Smooth muscle cell (in vitro differentiated cells): ENCODE measurements around the gene C3AR1. TPM values are rescaled to one million over a fixed set of nuclear protein-coding genes. Genes with fewer than 3 reads are reported as not detected.
"Not testable (repeated sequence)": the region's sequence is repeated elsewhere in the genome, so short reads cannot be mapped to it uniquely, and the experiment has no call there.

Experiments used
- DNase-seq: peaks from one replicate; lab custom pipeline; 2025; ENCODE audit not compliant: unreplicated experiment; lab: John Stamatoyannopoulos, UW
- H2AFZ ChIP-seq: fragments of 200-600 bp; sonication (generic); 2 replicates; pipeline ENCODE4 v1.6.0; 2016; ENCODE audit warnings: antibody characterized with exemption, low read depth, mild to moderate bottlenecking
- H3F3A ChIP-seq: fragments of 200-600 bp; sonication (generic); 2 replicates; pipeline ENCODE4 v1.6.0; 2017; ENCODE audit warnings: antibody characterized with exemption, low read depth
- H3K27ac ChIP-seq: fragments of 200-600 bp; sonication (generic); 2 replicates; pipeline ENCODE4 v1.5.1; 2016; ENCODE audit warnings: low read depth, mild to moderate bottlenecking
- H3K27me3 ChIP-seq: fragments of 200-600 bp; sonication (generic); 2 replicates; pipeline ENCODE4 v1.6.1; 2016; ENCODE audit warnings: low read depth, mild to moderate bottlenecking
- H3K36me3 ChIP-seq: fragments of 200-600 bp; sonication (generic); 2 replicates; pipeline ENCODE4 v1.5.1; 2016; ENCODE audit warnings: low read depth
- H3K4me1 ChIP-seq: fragments of 200-600 bp; sonication (generic); 2 replicates; pipeline ENCODE4 v1.5.1; 2016; ENCODE audit warnings: low read depth
- H3K4me2 ChIP-seq: fragments of 200-600 bp; sonication (generic); 2 replicates; pipeline ENCODE4 v1.6.0; 2016; ENCODE audit warnings: mild to moderate bottlenecking
- H3K4me3 ChIP-seq: fragments of 200-600 bp; sonication (generic); 2 replicates; pipeline ENCODE4 v1.5.1; 2016; ENCODE audit warnings: mild to moderate bottlenecking
- H3K79me2 ChIP-seq: fragments of 200-600 bp; sonication (generic); 2 replicates; pipeline ENCODE4 v1.6.0; 2016; ENCODE audit warnings: low read depth, mild to moderate bottlenecking
- H3K9ac ChIP-seq: fragments of 200-600 bp; sonication (generic); 2 replicates; pipeline ENCODE4 v1.6.0; 2016; ENCODE audit warnings: low read depth
- H3K9me3 ChIP-seq: fragments of 200-600 bp; sonication (generic); replicated peaks from 2 replicates; pipeline ENCODE4 v1.5.1; 2016; ENCODE audit warnings: low read depth
- H4K20me1 ChIP-seq: fragments of 200-600 bp; sonication (generic); 2 replicates; pipeline ENCODE4 v1.6.0; 2016; ENCODE audit warnings: low read depth
- WGBS: methylation state at CpG from one replicate; pipeline ENCODE4 v1.1.7; 2016; ENCODE audit warnings: low lambda C conversion rate; 5-methylcytosine and 5-hydroxymethylcytosine counted together
- polyA plus RNA-seq: library from polyadenylated mRNA; unstranded; fragments of >200 nt; fragmentation: Nextera tagmentation; extraction: Ambion mirVana; gene quantifications from 2 replicates; pipeline ENCODE4 v1.2.1, GENCODE V29; 2016
- total RNA-seq: library from RNA; depleted of rRNA; stranded (reverse); fragments of >200 nt; gene quantifications from 2 replicates; pipeline ENCODE4 v1.2.3, GENCODE V29; 2014
- TF ChIP-seq, protein P1 (sequence below): fragments of 200-600 bp; sonication (generic); IDR thresholded peaks from 2 replicates; pipeline ENCODE4 v1.5.1; 2017; ENCODE audit warnings: borderline replicate concordance, mild to moderate bottlenecking, antibody characterized with exemption; ENCODE audit not compliant: insufficient read depth, poor library complexity, severe bottlenecking

C3AR1 gene
- total and polyA plus RNA-seq, 2 experiments from 2014 or later = 3.0 to 3.2 TPM

DNA sequence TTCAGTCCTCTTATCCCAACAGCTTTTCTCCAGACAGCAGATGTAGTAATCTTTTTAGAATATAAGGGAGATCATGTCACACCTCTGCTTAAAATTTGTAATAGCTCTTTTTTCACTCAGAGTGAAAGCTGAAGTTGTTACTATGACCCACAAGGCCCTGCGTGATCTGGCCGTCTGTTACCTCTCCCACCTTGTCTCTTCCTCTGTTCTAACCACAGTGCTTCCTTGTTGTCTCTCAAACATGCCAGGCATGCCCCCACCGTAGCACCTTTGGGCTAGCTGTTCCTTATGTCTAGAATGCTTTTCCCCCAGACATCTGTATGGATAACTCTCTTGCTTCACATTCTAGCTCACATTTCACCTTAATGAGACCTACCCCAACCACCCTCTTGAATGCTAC is 22.4 kb upstream of the C3AR1 start:
- H3K4me2 ChIP-seq = no peak overlapping the region
- no peak overlapping the region for H3K4me3 ChIP-seq
- no peak for DNase-seq
- no peaks in the 10 kb centered on the region for H3K9me3 ChIP-seq
- H3K27ac ChIP-seq = no peak overlapping the region
- H3K79me2 ChIP-seq = peaks cover 43% of the 10 kb centered on the region
- WGBS = 92% methylated on average over 3 of the region's 3 CpGs
- no peaks in the 10 kb centered on the region for H3F3A ChIP-seq
- no peaks in the 10 kb centered on the region for H3K4me1 ChIP-seq
- peaks cover 32% of the 10 kb centered on the region for H4K20me1 ChIP-seq
- H2AFZ ChIP-seq = no peak overlapping the region
- H3K9ac ChIP-seq = no peak overlapping the region
- peaks cover 27% of the 10 kb centered on the region for H3K36me3 ChIP-seq
- no peaks in the 10 kb centered on the region for H3K27me3 ChIP-seq
- TF ChIP-seq, protein P1, sequence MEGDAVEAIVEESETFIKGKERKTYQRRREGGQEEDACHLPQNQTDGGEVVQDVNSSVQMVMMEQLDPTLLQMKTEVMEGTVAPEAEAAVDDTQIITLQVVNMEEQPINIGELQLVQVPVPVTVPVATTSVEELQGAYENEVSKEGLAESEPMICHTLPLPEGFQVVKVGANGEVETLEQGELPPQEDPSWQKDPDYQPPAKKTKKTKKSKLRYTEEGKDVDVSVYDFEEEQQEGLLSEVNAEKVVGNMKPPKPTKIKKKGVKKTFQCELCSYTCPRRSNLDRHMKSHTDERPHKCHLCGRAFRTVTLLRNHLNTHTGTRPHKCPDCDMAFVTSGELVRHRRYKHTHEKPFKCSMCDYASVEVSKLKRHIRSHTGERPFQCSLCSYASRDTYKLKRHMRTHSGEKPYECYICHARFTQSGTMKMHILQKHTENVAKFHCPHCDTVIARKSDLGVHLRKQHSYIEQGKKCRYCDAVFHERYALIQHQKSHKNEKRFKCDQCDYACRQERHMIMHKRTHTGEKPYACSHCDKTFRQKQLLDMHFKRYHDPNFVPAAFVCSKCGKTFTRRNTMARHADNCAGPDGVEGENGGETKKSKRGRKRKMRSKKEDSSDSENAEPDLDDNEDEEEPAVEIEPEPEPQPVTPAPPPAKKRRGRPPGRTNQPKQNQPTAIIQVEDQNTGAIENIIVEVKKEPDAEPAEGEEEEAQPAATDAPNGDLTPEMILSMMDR = no peak

DNA sequence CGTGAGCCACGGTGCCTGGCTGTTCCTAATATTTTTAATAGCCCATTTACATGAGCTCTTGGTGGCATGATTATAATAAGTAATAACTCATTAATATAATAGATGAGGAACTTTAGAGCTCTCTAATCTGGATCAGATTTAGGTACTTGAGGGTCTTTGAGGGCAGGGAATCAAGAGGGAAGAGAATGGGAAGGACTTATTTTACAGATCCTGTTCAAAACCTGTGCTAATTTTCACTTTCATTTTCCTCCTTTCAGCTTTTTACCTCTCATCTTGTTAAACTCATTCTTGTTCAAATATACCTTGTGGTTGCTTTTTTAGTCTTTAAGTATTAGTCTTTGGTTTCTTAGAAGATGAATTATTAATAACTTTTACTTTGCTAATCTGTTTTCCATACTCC is 21.5 kb upstream of the C3AR1 start:
- Histone ChIP-seq H3K9me3 (no peaks in the 10 kb centered on the region), H2AFZ (no peak overlapping the region), H3K4me2 (no peak overlapping the region), H3F3A (no peaks in the 10 kb centered on the region), H4K20me1 (peaks cover 32% of the 10 kb centered on the region), H3K79me2 (peaks cover 52% of the 10 kb centered on the region), H3K4me1 (peaks cover 6% of the 10 kb centered on the region), H3K9ac (no peak overlapping the region), H3K36me3 (peaks cover 20% of the 10 kb centered on the region), H3K27ac (no peak overlapping the region), H3K27me3 (no peaks in the 10 kb centered on the region), H3K4me3 (no peak overlapping the region)
- TF ChIP-seq, protein P1 = no peak
- WGBS = 96% methylated on average over 2 of the region's 2 CpGs
- no peak for DNase-seq

DNA sequence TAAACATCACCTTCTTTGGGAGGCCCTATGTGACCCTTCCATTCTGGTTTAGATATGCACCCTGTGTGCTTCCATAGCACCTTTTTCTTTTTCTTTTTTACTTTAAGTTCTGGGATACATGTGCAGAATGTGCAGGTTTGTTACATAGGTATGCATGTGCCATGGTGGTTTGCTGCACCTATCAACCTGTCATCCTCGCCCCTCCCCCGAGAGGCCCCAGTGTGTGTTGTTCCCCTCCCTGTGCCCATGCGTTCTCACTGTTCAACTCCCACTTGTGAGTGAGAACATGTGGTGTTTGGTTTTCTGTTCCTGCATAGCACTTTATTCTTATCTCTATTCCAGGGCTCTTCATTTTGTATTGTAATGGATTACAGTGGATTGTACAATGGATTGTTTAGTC is 18.2 kb upstream of the C3AR1 start:
- Histone ChIP-seq H3K4me1 (peaks cover 10% of the 10 kb centered on the region), H4K20me1 (peaks cover 23% of the 10 kb centered on the region), H3K79me2 (peaks cover 57% of the 10 kb centered on the region)
- not testable (repeated sequence) for H3K27me3 ChIP-seq, H2AFZ ChIP-seq, H3F3A ChIP-seq, H3K4me2 ChIP-seq, H3K27ac ChIP-seq, H3K9ac ChIP-seq, DNase-seq, H3K36me3 ChIP-seq, H3K4me3 ChIP-seq, H3K9me3 ChIP-seq
- 96% methylated on average over 3 of the region's 3 CpGs for WGBS

DNA sequence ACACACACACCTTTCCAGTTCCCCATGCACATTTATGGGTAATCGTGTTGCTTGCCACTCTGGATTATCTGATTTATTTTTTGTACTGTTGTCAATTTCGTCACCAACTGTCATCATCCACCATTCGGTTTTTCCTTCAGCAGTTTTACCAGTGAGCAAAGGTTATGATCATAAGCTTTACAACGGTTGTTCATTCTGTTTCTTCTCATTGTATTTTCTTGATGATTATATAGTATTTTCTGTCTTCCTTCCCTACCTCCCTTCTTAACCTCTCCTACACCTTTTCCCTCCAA is 16.6 kb upstream of the C3AR1 start:
- TF ChIP-seq, protein P1 = no peak
- Histone ChIP-seq H3K9ac (peak overlapping the region; percentile 93), H2AFZ (peak overlapping the region; percentile 81), H3K9me3 (no peaks in the 10 kb centered on the region), H3K4me2 (peak overlapping the region; percentile 90), H3K27me3 (no peaks in the 10 kb centered on the region), H3F3A (no peaks in the 10 kb centered on the region), H4K20me1 (peaks cover 11% of the 10 kb centered on the region), H3K4me3 (peak overlapping the region; percentile 90), H3K4me1 (peaks cover 10% of the 10 kb centered on the region), H3K36me3 (no peaks in the 10 kb centered on the region), H3K27ac (peak overlapping the region; percentile 77), H3K79me2 (peaks cover 53% of the 10 kb centered on the region)
- WGBS = 44% methylated on average over 4 of the region's 4 CpGs
- DNase-seq = no peak
